Measurements from ENCODE around the gene KRT13.

- no peak for TF ChIP-seq CTCF (IDR thresholded peaks at IDR 0.05; ENCODE audit: poor library complexity)
- TF ChIP-seq EZH2phosphoT487 (IDR thresholded peaks at IDR 0.05; ENCODE audit: low read depth, severe bottlenecking, unreplicated experiment), result no peak
- TF ChIP-seq EZH2 (IDR thresholded peaks at IDR 0.05; ENCODE audit: borderline replicate concordance), result no peak
Observed at GRCh38 chr17:41512546-41513167, 7.2 kb upstream of the KRT13 start.

All from hepatocyte (in vitro differentiated cells).